HCT116 (cell line): ENCODE data around the gene HDAC2. TPM values are rescaled to one million over a fixed set of nuclear protein-coding genes. Genes with fewer than 3 reads are reported as not detected.

Experiments used
- ATAC-seq: fragments of 200-7000 bp; cut with Tn5 transposase; 2 replicates; pipeline ENCODE4 v1.9.1; 2020; ENCODE audit warnings: mild to moderate bottlenecking, moderate library complexity
- BruUV-seq: library from RNA; stranded (reverse); fragments of 400-500 nt; replicated peaks from 2 replicates; lab custom pipeline; 2021; lab: Mats Ljungman, UMichigan
- CTCF ChIA-PET: fragments of 300-600 bp; sonication (Branson Sonifier 250); formaldehyde crosslinking; loops from one replicate; lab custom pipeline; 2021; ENCODE audit warnings: antibody characterized with exemption; lab: Charles Lee
- POLR2A ChIA-PET: fragments of 300-600, 350-600 bp; sonication (Branson Sonifier 250); formaldehyde crosslinking; loops from one replicate; lab custom pipeline; 2021; ENCODE audit warnings: antibody characterized with exemption; lab: Charles Lee
- RAD21 ChIA-PET, 2 experiments: fragments of 300-600 bp; sonication (Branson Sonifier 250); formaldehyde crosslinking; loops; one replicate each; lab custom pipeline; 2023; ENCODE audit warnings: low total read pairs in 2 of 2; ENCODE audit not compliant: uncharacterized antibody in 2 of 2, unreplicated experiment in 2 of 2, low non-redundant PET in 1 of 2; lab: Charles Lee
- DNase-seq: peaks from one replicate; pipeline ENCODE4 v3.0.0-alpha.2; 2010; ENCODE audit warnings: low read depth, low spot score
- H2AFZ ChIP-seq: fragments of 200-600 bp; shearing (Covaris generic), sonication (generic); 2 replicates; pipeline ENCODE4 v1.6.1; 2017; ENCODE audit warnings: low read depth, mixed run types, mixed read lengths, antibody characterized with exemption, low read length; ENCODE audit not compliant: poor library complexity, severe bottlenecking
- H3K27ac ChIP-seq: 2 replicates; pipeline ENCODE4 v1.5.1; 2012; ENCODE audit warnings: low read depth, low read length
- H3K27me3 ChIP-seq: fragments of 200-600 bp; sonication (generic); 2 replicates; pipeline ENCODE4 v1.6.1; 2016; ENCODE audit warnings: mixed run types, low read length, mixed read lengths; ENCODE audit not compliant: insufficient read depth
- H3K36me3 ChIP-seq, 2 experiments: fragments of 200-500 bp in 1 of 2; fragments of 200-600 bp in 1 of 2; sonication (Bioruptor generic) in 1 of 2; sonication (generic) in 1 of 2; 2 replicates each; pipeline versions ENCODE4 v1.5.1 to v1.6.1; 2014 to 2016; ENCODE audit warnings: low read length in 2 of 2, inconsistent platforms in 1 of 2, mixed read lengths in 1 of 2, mixed run types in 1 of 2; ENCODE audit not compliant: insufficient read depth in 2 of 2, control insufficient read depth in 1 of 2
- H3K4me1 ChIP-seq, 2 experiments: fragments of 200-600 bp in 1 of 2; sonication (generic) in 1 of 2; 2 replicates each; pipeline versions ENCODE4 v1.5.1 to v1.6.1; 2012 to 2017; ENCODE audit warnings: low read length in 2 of 2, inconsistent platforms in 1 of 2, mild to moderate bottlenecking in 1 of 2, mixed read lengths in 1 of 2, mixed run types in 1 of 2, moderate library complexity in 1 of 2; ENCODE audit not compliant: insufficient read depth in 2 of 2, control insufficient read depth in 1 of 2
- H3K4me2 ChIP-seq: fragments of 200-600 bp; sonication (generic); 2 replicates; pipeline ENCODE4 v1.6.1; 2017; ENCODE audit warnings: mixed run types, low read length, mixed read lengths
- H3K4me3 ChIP-seq, 2 experiments: fragments of 200-600 bp in 1 of 2; sonication (generic) in 1 of 2; replicated peaks in 1 of 2; 2 replicates each; pipeline ENCODE4 v1.5.1; 2011 to 2016; ENCODE audit warnings: low read length in 2 of 2, control low read depth in 1 of 2, low read depth in 1 of 2, mild to moderate bottlenecking in 1 of 2, mixed read lengths in 1 of 2, mixed run types in 1 of 2
- H3K79me2 ChIP-seq: fragments of 200-600 bp; sonication (generic); 2 replicates; pipeline ENCODE4 v1.6.1; 2017; ENCODE audit warnings: mild to moderate bottlenecking, mixed run types, low read length, moderate library complexity, mixed read lengths; ENCODE audit not compliant: insufficient read depth
- H3K9ac ChIP-seq: fragments of 200-600 bp; sonication (generic); 2 replicates; pipeline ENCODE4 v1.6.1; 2016; ENCODE audit warnings: low read length, mixed read lengths
- H3K9me2 ChIP-seq: fragments of 200-600 bp; sonication (generic), shearing (Covaris generic); 2 replicates; pipeline ENCODE4 v1.6.1; 2017; ENCODE audit warnings: mixed run types, mild to moderate bottlenecking, moderate library complexity; ENCODE audit not compliant: insufficient read depth
- H3K9me3 ChIP-seq, 2 experiments: fragments of 200-500 bp in 1 of 2; fragments of 200-600 bp in 1 of 2; sonication (Bioruptor generic) in 1 of 2; sonication (generic) in 1 of 2; 2 replicates each; pipeline ENCODE4 v1.6.1; 2014 to 2017; ENCODE audit warnings: low read length in 2 of 2, mixed read lengths in 2 of 2, inconsistent platforms in 1 of 2, low read depth in 1 of 2, mild to moderate bottlenecking in 1 of 2, mixed run types in 1 of 2, moderate library complexity in 1 of 2; ENCODE audit not compliant: control insufficient read depth in 1 of 2, insufficient read depth in 1 of 2
- H4K20me1 ChIP-seq: fragments of 200-600 bp; sonication (generic), shearing (Covaris generic); 2 replicates; pipeline ENCODE4 v1.6.1; 2017; ENCODE audit warnings: mixed run types, mild to moderate bottlenecking, moderate library complexity; ENCODE audit not compliant: insufficient read depth
- ATF3 ChIP-seq: IDR thresholded peaks from 2 replicates; pipeline ENCODE4 v1.6.1; 2012
- CBX3 ChIP-seq: IDR thresholded peaks from 2 replicates; pipeline ENCODE4 v1.6.1; 2012; ENCODE audit warnings: low read depth
- CTCF ChIP-seq, 3 experiments: fragments of 200-600 bp in 1 of 3; sonication (generic) in 1 of 3; IDR thresholded peaks in 2 of 3; conservative IDR thresholded peaks in 1 of 3; 2 replicates each; pipeline ENCODE4 v1.5.1; 2012 to 2017; ENCODE audit warnings: low read depth in 2 of 3, low read length in 2 of 3, antibody characterized with exemption in 1 of 3, borderline replicate concordance in 1 of 3, control low read depth in 1 of 3, mild to moderate bottlenecking in 1 of 3, mixed read lengths in 1 of 3, mixed run types in 1 of 3, moderate library complexity in 1 of 3; ENCODE audit not compliant: insufficient read depth in 1 of 3
- EGR1 ChIP-seq: IDR thresholded peaks from 2 replicates; pipeline ENCODE4 v1.6.1; 2012; ENCODE audit warnings: low read depth
- ELF1 ChIP-seq: IDR thresholded peaks from 2 replicates; pipeline ENCODE4 v1.6.1; 2012; ENCODE audit warnings: low read depth, borderline replicate concordance
- EZH2 ChIP-seq: fragments of 200-600 bp; sonication (generic); IDR thresholded peaks from 2 replicates; pipeline ENCODE4 v1.6.1; 2017; ENCODE audit warnings: antibody characterized with exemption, mixed run types
- EZH2phosphoT487 ChIP-seq: fragments of 200-600 bp; IDR thresholded peaks from 2 replicates; pipeline ENCODE4 v1.6.1; 2018; ENCODE audit warnings: antibody characterized with exemption, borderline replicate concordance
- FOSL1 ChIP-seq: IDR thresholded peaks from 2 replicates; pipeline ENCODE4 v1.6.1; 2012; ENCODE audit warnings: low read depth
- JUND ChIP-seq: IDR thresholded peaks from 2 replicates; pipeline ENCODE4 v1.6.1; 2012
- MAX ChIP-seq: IDR thresholded peaks from 2 replicates; pipeline ENCODE4 v1.6.1; 2012
- POLR2AphosphoS5 ChIP-seq: IDR thresholded peaks from 2 replicates; pipeline ENCODE4 v1.6.1; 2011; ENCODE audit warnings: mild to moderate bottlenecking, low read depth, low read length, moderate library complexity
- RAD21 ChIP-seq: IDR thresholded peaks from 2 replicates; pipeline ENCODE4 v1.6.1; 2012; ENCODE audit warnings: low read depth, mild to moderate bottlenecking
- REST ChIP-seq: IDR thresholded peaks from 2 replicates; pipeline ENCODE4 v1.6.1; 2012; ENCODE audit warnings: low read depth
- SIN3A ChIP-seq: IDR thresholded peaks from 2 replicates; pipeline ENCODE4 v1.6.1; 2012; ENCODE audit warnings: low read depth
- SP1 ChIP-seq: IDR thresholded peaks from 2 replicates; pipeline ENCODE4 v1.6.1; 2012; ENCODE audit warnings: low read depth
- SRF ChIP-seq: IDR thresholded peaks from 2 replicates; pipeline ENCODE4 v1.6.1; 2012; ENCODE audit warnings: low read depth
- TCF7L2 ChIP-seq: IDR thresholded peaks from 2 replicates; pipeline ENCODE4 v1.7.0; 2011; ENCODE audit warnings: borderline replicate concordance, inconsistent platforms; ENCODE audit not compliant: insufficient read depth, insufficient read length; ENCODE audit errors: extremely low read depth
- ZBTB33 ChIP-seq: IDR thresholded peaks from 2 replicates; pipeline ENCODE4 v1.6.1; 2011; ENCODE audit warnings: mild to moderate bottlenecking, low read length, moderate library complexity; ENCODE audit not compliant: insufficient replicate concordance; ENCODE audit errors: extremely low read depth
- ZFX ChIP-seq: fragments of 450-650 bp; IDR thresholded peaks from 2 replicates; pipeline ENCODE4 v1.6.1; 2017
- ZNF274 ChIP-seq: fragments of 200-500 bp; sonication (Bioruptor generic); IDR thresholded peaks from 2 replicates; pipeline ENCODE4 v1.6.1; 2014; ENCODE audit warnings: mild to moderate bottlenecking, low read depth, low read length, inconsistent platforms
- intact Hi-C: fragments of 100-400 bp; cut with micrococcal nuclease; formaldehyde crosslinking; loops from 2 replicates; pipeline ENCODE4 v1.10.0; 2022
- total RNA-seq: library from RNA; stranded (reverse); gene quantifications from one replicate; pipeline ENCODE4 v1.2.1, GENCODE V29; 2021; ENCODE audit not compliant: unreplicated experiment

HDAC2 gene
- total RNA-seq, 1 experiment from 2014 or later, result 153 TPM

GRCh38 chr6:113997116-113997515 is 26.2 kb upstream of the HDAC2 start:
- Histone ChIP-seq H3K4me2 (peak overlapping the region; percentile 63), H3K27ac (peak overlapping the region; percentile 50; the same call in 1 of the 2 replicates), H3K9me3 (no peaks in the 10 kb centered on the region), H3K4me3 (peak overlapping the region in 1 of 2 experiments; percentile 15; a peak in 2 of 4 replicates), H3K9me2 (no peaks in the 10 kb centered on the region), H3K9ac (peak overlapping the region; percentile 15), H3K4me1 (peaks cover 37 to 57% of the 10 kb centered on the region in 2 experiments), H2AFZ (no peak overlapping the region), H3K36me3 (no peaks in the 10 kb centered on the region), H3K27me3 (no peaks in the 10 kb centered on the region), H3K79me2 (no peaks in the 10 kb centered on the region), H4K20me1 (no peaks in the 10 kb centered on the region)
- RAD21 ChIA-PET, result interaction anchor here (0.6 to 0.9 kb wide), 3 partner anchors 69 to 347 kb away, joined by 3 read pairs; no protein-coding TSS in a partner anchor
- POLR2A ChIA-PET, result interaction anchor here (1.1 kb wide), 1 partner anchor 111 kb away, joined by 3 read pairs; no protein-coding TSS in a partner anchor
- BruUV-seq, result no TSS peak
- DNase-seq, result peak; percentile 57
- peak; percentile 43; the same call in 1 of the 2 replicates for ATAC-seq
- intact Hi-C loops, result no loop called here
- CTCF ChIA-PET, result interaction anchor here (0.6 to 4.5 kb wide), 4 partner anchors 17 to 684 kb away, joined by 3 to 93 read pairs (median 9); no protein-coding TSS in a partner anchor
- TF ChIP-seq EGR1, result no peak
- TF ChIP-seq CBX3, result no peak
- 0 out of 2 replicates have a peak, but pooled peaks have one; percentile 17 for TF ChIP-seq MAX
- no peak for TF ChIP-seq ZFX
- no peak for TF ChIP-seq SIN3A
- TF ChIP-seq RAD21, result no peak
- TF ChIP-seq POLR2AphosphoS5, result peak; percentile 27; the same call in 1 of the 2 replicates
- TF ChIP-seq SRF, result 0 out of 2 replicates have a peak, but pooled peaks have one; percentile 37
- peak; percentile 86 for TF ChIP-seq FOSL1
- no peak for TF ChIP-seq ELF1
- TF ChIP-seq JUND, result peak; percentile 82
- TF ChIP-seq ZBTB33, result no peak
- TF ChIP-seq ZNF274, result no peak
- no peak for TF ChIP-seq TCF7L2
- no peak for TF ChIP-seq CTCF (IDR thresholded peaks at IDR 0.05 in 2 of 3, conservative IDR thresholded peaks at IDR 0.05 in 1 of 3; ENCODE audit: borderline replicate concordance in 1 of 3, insufficient read depth in 1 of 3, low read depth in 2 of 3, low read length in 2 of 3)
- TF ChIP-seq ATF3, result no peak
- no peak for TF ChIP-seq EZH2
- peak; percentile 79 for TF ChIP-seq SP1
- TF ChIP-seq REST, result no peak
- TF ChIP-seq EZH2phosphoT487, result no peak
